Fibroblast of skin of right biceps (primary cell): ENCODE data around the gene MDP1.

Experiments used
- DNase-seq: peaks from one replicate; pipeline ENCODE4 v3.0.0-alpha.2; 2013

The MDP1 gene

GRCh38 chr14:24196071-24197055, 19.5 kb downstream of the MDP1 start:
- DNase-seq: no peak

- DNase-seq: peak; percentile 89
Measured at GRCh38 chr14:24195186-24196070, 20.4 kb downstream of the MDP1 start, which contains the start of gene TM9SF1. TSS of gene TM9SF1 (minus strand) at chr14:24195441. CDS start at chr14:24195019, 422 bp downstream.

GRCh38 chr14:24194873-24195185, 21.0 kb downstream of the MDP1 start:
- DNase-seq: no peak

GRCh38 chr14:24194186-24194872, 21.5 kb downstream of the MDP1 start:
- DNase-seq: no peak

GRCh38 chr14:24192933-24193332, 22.9 kb downstream of the MDP1 start:
- no peak for DNase-seq

GRCh38 chr14:24190416-24190815, 25.4 kb downstream of the MDP1 start:
- no peak for DNase-seq

GRCh38 chr14:24189460-24189859, 26.4 kb downstream of the MDP1 start:
- no peak for DNase-seq

- DNase-seq: no peak
Measured at GRCh38 chr14:24189059-24189375, 26.8 kb downstream of the MDP1 start.

GRCh38 chr14:24188251-24189058, 27.4 kb downstream of the MDP1 start, which contains the start of gene IPO4:
TSS of gene IPO4 (minus strand) at chr14:24188816. CDS start at chr14:24188787, 29 bp downstream.
- DNase-seq: peak; percentile 98

- no peak for DNase-seq
Measured at GRCh38 chr14:24187539-24187915, 28.3 kb downstream of the MDP1 start.

GRCh38 chr14:24186831-24187538, 28.9 kb downstream of the MDP1 start:
- DNase-seq: no peak

GRCh38 chr14:24185741-24186140, 30.1 kb downstream of the MDP1 start:
- DNase-seq: no peak

GRCh38 chr14:24185026-24185425, 30.8 kb downstream of the MDP1 start:
- no peak for DNase-seq

- no peak for DNase-seq
Measured at GRCh38 chr14:24184104-24184970, 31.5 kb downstream of the MDP1 start.

- no peak for DNase-seq
Measured at GRCh38 chr14:24183014-24183481, 32.8 kb downstream of the MDP1 start.

- no peak for DNase-seq
Measured at GRCh38 chr14:24182110-24182882, 33.6 kb downstream of the MDP1 start.

GRCh38 chr14:24181371-24182077, 34.3 kb downstream of the MDP1 start:
- DNase-seq: no peak

GRCh38 chr14:24179961-24180796, 35.7 kb downstream of the MDP1 start:
- peak; percentile 53 for DNase-seq
